ENCODE data around the gene UBN1.
"Not testable (repeated sequence)": the region's sequence is repeated elsewhere in the genome, so short reads cannot be mapped to it uniquely, and the experiment has no call there.

The UBN1 gene

GRCh38 chr16:4890026-4890425 is 42.7 kb downstream of the UBN1 start:
- no peak for DNase-seq

GRCh38 chr16:4890686-4891085 is 43.4 kb downstream of the UBN1 start:
- no peak for DNase-seq

DNA sequence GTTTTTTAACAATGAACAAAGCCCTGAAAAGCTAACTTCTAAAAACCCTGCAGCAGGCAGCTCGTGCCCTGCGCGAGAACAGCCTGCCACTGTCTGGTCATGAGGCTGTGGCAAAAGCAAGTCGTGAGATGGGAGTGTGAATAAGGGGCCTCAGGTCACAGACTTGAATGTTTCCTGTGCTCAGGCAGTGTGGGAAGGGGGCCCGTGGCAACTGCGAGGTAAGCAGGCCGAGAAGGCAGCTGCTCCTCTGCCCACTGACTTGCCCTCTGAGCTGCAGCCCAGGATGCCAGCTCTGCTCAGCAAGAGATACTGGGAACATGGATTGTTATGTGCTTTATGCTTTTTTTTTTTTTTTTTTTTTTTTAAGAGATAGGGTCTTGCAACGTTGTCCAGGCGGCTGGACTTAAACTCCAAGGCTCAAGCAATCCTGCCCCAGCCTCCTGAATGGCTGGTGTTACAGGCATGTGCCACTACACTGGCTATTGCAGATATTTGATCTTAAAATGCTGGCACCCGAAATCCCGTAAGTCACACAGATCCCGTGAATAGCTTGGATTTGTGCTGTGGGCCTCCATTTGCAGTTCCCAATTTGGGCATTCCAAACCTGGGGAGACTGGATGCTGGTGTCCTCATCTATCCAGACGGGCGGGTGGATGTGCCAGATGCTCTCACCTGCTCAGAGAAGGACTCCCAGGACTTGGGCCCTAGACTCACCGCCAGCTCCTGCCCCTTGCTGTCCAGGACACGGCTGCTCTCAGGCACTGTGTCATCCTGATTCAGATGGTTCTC is 44.0 kb downstream of the UBN1 start:
- no peak for DNase-seq

GRCh38 chr16:4891886-4892216 is 44.6 kb downstream of the UBN1 start:
- no peak for DNase-seq

DNA sequence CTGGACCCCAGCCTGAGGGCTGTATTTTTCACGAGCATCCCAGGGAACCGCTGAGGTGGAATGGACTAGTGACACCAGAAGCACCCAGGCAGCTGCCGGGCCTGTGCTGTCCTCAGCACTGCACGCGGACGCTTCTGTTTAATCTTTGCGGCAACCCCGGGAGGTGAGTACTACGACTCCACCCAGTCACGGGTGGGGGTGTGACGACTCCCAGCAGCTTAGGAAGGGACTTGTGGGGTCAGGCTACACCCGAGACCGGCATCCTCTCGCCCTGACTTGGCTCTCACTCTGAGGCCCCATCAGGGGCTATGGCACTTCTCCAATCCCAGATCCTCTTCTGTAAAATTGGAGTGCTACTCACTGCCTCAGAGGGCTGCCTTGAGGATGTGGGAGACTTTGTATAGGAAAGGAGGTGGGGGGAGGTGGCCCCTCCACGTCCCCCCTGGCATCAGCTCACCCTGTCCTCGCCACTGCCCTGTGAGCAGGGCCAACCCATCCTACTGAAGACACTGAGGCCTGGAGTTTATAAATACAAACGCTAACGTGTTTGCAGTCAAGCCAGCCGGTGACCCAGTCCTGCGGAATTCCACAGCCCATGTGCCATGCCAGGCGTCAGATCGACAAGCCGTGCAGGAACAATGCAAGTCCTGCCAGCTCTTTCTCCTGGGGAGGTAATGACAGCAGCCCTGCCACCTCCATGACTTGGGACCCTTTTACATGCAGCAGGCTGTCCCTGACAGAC is 45.3 kb downstream of the UBN1 start:
- no peak for DNase-seq

GRCh38 chr16:4893103-4893862 is 46.0 kb downstream of the UBN1 start:
- DNase-seq, result no peak

DNA sequence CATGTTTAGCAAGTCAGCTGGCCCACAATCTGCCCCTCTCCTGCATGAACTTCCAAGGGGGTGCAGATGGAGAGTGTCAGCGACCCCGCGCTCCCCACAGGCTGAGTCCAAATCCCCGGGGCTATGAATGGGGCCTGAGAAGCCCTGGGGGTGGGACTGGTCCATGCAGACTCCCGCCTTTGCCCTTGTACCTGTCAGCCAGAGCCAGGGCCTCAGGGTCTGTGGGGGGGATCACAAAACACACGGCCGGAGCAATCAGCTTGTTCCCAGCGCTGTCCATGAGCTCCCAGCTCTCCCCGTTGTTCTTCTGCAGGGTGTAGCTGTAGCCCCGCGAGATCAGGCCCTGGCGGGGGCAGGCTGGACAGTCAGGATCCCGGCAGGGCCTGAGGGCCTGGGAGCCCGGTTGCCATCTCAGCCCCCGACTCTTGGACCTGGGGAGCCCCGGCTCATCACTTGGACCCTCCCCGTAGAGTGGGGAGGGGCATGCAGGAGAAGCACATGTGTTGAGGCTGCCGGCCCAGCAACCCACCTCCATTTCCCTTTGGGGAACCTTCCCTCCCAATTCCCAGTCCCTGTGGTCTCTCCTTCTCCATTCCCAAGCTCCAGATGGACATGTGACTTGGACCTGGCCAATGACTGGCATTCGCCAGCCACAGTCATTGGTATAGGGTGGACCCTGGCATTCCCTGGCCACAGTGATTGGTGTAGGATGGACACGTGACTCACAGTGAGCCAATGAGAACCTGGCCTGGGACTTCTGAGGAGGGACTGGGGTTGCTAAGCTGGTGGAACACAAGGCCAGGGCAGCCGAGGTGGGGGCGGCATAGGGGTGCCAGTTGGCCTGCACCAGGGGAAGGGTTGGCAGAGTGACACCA is 47.2 kb downstream of the UBN1 start:
- no peak for DNase-seq

GRCh38 chr16:4895366-4895765 is 48.1 kb downstream of the UBN1 start:
- DNase-seq, result no peak

DNA sequence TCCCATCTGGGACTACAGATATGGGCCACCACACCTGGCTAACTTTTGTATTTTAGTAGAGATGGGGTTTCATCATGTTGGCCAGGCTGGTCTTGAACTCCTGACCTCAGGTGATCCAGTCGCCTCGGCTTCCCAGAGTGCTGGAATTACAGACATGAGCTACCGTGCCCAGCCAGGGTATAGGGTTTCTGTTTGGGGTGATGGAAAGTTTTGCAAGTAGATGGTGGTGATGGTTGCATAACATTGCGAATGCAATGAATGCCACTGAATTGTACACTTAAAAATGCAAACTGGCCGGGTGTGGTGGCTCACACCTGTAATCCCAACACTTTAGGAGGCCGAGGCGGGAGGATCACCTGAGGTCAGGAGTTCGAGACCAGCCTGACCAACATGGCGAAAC is 49.5 kb downstream of the UBN1 start:
- not testable (repeated sequence) for DNase-seq

DNA sequence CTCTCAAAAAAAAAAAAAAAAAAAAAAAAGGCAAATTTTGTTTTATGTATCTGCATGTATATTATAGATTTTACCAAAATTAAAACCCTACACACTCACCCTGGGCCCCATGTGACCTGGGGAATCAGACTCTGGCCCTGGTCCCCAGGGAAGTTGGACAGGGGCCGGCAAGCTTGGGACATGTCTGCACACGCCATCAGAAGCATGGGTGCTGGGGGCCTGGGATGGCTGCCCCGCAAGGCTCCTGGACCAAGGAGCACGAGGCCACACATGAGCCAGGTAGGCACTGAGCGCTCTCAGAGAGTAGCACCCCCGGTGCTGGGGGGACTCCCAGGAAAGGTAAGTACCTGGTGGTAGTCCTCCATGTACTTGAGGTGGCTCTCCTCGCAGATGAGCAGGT is 50.0 kb downstream of the UBN1 start:
- no peak for DNase-seq

DNA sequence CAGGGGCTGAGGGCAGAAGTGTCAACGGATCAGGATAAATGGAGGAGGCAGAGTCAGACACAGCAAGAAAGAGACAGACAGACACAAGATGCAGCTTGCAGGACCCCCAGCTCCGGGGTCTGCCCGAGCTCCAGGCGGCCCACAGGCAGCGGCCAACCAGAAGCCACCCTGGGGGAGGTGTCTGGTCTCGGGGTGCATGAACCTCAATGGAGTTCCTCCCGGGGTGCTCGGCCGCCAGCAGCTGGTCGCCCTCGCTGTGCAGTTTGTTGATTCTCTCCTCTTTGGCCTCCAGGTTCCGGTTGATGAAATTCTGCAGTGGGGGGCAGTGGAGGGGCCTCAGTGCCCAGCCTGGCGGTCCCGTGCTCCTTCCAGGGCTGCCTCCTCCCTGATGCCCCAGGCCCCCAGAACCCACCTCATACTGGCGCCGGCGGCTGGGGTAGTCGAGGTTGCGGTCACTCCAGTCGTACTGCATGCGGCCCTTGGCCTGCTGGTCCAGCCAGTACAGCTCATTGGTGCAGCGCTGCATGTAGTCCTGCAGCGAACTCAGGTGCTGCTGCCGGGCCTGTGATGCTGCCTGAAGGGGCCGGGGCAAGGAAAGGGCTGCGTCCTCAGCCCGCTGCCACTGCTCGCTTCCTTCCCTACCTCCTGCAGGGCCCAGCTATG is 51.7 kb downstream of the UBN1 start:
- no peak for DNase-seq

GRCh38 chr16:4899474-4899846 is 52.2 kb downstream of the UBN1 start:
- no peak for DNase-seq

- no peak for DNase-seq
Observed at GRCh38 chr16:4900036-4900435, 52.8 kb downstream of the UBN1 start.

- no peak for DNase-seq
Observed at GRCh38 chr16:4900750-4901149, 53.5 kb downstream of the UBN1 start.

- DNase-seq, result no peak
Observed at GRCh38 chr16:4902038-4902437, 54.8 kb downstream of the UBN1 start.

DNA sequence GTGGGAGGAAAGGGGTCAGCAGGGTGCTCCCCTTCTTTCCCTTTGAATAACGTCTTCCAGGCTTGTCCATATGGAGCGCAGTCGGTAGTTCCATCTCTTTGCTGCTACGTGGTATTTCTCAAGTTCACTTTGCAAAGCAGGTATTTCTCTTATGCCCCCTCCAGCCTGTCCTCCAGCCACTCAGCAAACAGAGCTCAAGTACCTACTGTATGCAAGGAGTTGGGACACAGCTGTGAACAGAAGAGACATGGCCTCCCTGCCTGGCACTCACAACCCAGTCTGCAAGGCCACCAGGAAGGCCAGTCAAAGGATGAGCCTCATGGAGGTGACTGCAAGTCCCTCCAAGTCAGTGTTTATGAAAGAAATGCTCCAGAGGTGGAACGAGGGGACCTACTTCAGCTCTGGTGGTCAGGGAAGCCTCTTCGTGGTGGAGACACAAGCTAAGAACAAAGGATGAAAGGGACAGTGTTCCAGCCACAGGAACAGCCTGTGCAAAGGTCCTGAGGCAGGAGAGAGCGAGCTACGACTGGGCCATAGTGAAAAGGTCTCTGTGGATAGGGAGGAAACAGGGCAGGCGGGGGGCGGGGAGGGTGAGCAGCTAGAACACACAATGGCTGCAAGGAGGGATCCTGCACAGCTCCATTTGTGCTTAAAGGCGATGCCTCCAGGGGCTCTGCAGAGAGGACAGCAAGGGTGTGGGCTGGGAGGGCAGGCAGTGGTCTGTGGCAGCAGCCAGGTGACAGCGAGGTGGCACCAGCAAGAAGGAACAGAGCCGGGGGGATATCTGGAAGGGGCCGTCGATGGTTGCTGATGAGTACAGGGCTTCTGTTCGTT is 57.0 kb downstream of the UBN1 start:
- DNase-seq, result no peak

DNA sequence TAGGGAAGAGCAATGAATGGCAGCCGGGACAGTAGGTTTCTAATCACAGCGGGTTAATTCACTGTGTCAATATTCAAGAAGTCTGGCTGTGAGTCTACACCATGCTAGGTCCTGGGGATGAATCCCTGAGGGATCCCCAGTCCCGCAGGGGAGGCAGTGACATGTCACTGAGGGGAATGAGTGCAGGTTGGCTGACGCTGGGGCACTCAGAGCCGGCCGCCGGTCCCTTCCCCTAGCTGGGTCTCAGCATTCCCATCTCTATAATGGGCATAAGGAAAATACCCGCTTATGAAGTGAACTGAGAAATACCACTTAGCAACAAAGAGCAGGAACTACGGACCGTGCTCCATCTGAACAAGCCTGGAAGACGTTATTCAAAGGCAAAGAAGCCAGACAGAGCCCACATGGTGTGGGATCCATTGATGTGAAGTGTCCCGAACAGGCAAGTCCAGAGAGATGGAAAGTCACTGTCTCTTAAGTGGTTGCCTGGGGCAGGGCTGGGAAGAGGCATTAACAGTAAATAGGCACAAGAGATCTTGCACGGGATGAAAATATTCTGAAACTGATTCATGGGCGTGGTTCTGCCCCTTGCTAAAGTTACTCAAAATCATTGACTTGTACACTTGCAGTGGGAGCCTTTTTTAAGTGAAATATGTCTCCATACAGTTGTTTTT is 57.8 kb downstream of the UBN1 start:
- no peak for DNase-seq

- DNase-seq, result no peak
Observed at GRCh38 chr16:4908854-4909401, 61.6 kb downstream of the UBN1 start.

- no peak for DNase-seq
Observed at GRCh38 chr16:4909825-4910224, 62.5 kb downstream of the UBN1 start.

- no peak for DNase-seq
Observed at GRCh38 chr16:4910828-4911227, 63.5 kb downstream of the UBN1 start.

Data from cortex of kidney (tissue), 1 donor.